PC-9 (cell line): ENCODE data around the gene REPS1.

Experiments used
- EZH2 ChIP-seq: fragments of 200-600 bp; sonication (generic); IDR thresholded peaks from 2 replicates; pipeline ENCODE4 v1.8.0; 2017; ENCODE audit warnings: antibody characterized with exemption, low read depth
- TF ChIP-seq, protein P1 (sequence below): fragments of 200-600 bp; sonication (generic); conservative IDR thresholded peaks from 2 replicates; pipeline ENCODE4 v1.6.1; 2017; ENCODE audit warnings: mixed run types, antibody characterized with exemption, mild to moderate bottlenecking, moderate library complexity

DNA sequence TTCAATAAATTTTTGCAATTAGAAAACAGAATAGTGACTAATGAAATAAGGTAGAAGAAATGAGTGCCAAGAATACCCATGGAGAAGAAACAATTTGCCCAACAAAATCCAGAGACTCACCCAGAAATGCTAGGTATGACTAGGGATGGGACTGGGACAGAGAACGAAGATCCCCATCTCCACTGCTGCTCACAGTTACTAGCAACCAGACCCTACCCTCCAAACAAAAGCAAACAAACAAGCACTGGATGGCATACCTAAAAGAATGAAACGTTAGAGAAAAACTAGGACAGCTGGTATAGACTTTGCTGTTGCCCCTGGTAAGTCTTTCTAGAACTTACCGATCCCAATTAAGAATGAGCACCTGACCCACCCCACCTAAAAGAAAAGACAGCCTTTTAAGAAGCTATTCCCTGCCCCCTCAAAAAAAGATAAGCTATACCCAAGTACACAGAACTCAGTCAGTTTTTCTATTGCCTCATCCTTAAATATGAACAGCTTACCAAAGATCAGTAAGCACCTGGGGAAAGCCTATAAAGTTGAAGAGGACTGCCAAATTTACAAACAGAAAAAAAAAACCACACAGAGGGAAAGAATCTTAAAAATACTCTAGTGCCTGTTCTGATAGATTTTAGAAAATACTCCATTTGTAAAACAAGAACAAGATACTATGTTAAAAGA, 31.7 kb downstream of the REPS1 start:
- no peak for TF ChIP-seq EZH2
- TF ChIP-seq, protein P1, sequence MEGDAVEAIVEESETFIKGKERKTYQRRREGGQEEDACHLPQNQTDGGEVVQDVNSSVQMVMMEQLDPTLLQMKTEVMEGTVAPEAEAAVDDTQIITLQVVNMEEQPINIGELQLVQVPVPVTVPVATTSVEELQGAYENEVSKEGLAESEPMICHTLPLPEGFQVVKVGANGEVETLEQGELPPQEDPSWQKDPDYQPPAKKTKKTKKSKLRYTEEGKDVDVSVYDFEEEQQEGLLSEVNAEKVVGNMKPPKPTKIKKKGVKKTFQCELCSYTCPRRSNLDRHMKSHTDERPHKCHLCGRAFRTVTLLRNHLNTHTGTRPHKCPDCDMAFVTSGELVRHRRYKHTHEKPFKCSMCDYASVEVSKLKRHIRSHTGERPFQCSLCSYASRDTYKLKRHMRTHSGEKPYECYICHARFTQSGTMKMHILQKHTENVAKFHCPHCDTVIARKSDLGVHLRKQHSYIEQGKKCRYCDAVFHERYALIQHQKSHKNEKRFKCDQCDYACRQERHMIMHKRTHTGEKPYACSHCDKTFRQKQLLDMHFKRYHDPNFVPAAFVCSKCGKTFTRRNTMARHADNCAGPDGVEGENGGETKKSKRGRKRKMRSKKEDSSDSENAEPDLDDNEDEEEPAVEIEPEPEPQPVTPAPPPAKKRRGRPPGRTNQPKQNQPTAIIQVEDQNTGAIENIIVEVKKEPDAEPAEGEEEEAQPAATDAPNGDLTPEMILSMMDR, result no peak
